ENCODE results near the gene FUBP3. TPM values are rescaled to one million over a fixed set of nuclear protein-coding genes. Genes with fewer than 3 reads are reported as not detected.

FUBP3 gene
- total RNA-seq, 4 donors from 2014 or later: 20.7 to 41.1 (median 36.9) TPM

DNA sequence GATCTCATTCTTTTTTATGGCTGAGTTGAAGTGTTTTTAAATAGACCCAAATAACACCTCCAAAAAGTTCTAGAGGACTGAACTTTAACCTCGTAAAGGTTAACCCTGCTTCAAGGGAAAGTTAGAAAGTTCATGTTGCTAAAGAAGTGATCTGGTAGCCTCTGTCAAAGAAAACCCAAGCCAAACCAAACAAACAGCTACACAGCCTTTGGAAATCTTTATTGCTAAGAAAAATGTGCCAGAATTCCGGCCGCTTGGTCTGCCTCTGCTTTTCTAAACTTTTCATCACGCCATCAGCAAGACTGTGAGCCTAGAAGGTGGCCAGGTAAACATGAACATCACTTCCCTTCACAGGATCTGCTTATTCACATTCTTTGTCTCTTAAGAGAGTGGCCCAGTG, 17.9 kb downstream of the FUBP3 start:
- Histone ChIP-seq H3K4me1 (no peaks in the 10 kb centered on the region), H3K9me3 (no peaks in the 10 kb centered on the region), H3K36me3 (peaks cover 0 to 25% (median 10%) of the 10 kb centered on the region in 4 donors), H3K4me3 (no peak overlapping the region), H3K27ac (no peak overlapping the region), H3K27me3 (no peaks in the 10 kb centered on the region)
- intact Hi-C loops (cut with DNase I; ENCODE audit: low total_unique reads): no loop called here
- TF ChIP-seq, protein P1, sequence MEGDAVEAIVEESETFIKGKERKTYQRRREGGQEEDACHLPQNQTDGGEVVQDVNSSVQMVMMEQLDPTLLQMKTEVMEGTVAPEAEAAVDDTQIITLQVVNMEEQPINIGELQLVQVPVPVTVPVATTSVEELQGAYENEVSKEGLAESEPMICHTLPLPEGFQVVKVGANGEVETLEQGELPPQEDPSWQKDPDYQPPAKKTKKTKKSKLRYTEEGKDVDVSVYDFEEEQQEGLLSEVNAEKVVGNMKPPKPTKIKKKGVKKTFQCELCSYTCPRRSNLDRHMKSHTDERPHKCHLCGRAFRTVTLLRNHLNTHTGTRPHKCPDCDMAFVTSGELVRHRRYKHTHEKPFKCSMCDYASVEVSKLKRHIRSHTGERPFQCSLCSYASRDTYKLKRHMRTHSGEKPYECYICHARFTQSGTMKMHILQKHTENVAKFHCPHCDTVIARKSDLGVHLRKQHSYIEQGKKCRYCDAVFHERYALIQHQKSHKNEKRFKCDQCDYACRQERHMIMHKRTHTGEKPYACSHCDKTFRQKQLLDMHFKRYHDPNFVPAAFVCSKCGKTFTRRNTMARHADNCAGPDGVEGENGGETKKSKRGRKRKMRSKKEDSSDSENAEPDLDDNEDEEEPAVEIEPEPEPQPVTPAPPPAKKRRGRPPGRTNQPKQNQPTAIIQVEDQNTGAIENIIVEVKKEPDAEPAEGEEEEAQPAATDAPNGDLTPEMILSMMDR (IDR thresholded peaks at IDR 0.05): no peak
- TF ChIP-seq POLR2A (IDR thresholded peaks at IDR 0.05): no peak
- TF ChIP-seq EP300 (IDR thresholded peaks at IDR 0.05; ENCODE audit: low read depth): no peak
- TF ChIP-seq POLR2AphosphoS5 (IDR thresholded peaks at IDR 0.05): no peak
- in situ Hi-C loops (cut with MboI; ENCODE audit: low pct_ligation_motif_present in 1 of 4, low pct_unique_long_range_greater_than_20kb in 1 of 4, low sequenced_read_pairs in 3 of 4): no loop called here
- no peak for DNase-seq
- 63 to 80% methylated on average over 4 of the region's 4 CpGs for WGBS, 2 donors (ENCODE audit: low coverage in 1 of 2)

GRCh38 chr9:130598188-130598587, 18.8 kb downstream of the FUBP3 start:
- Histone ChIP-seq H3K27ac (no peak overlapping the region), H3K4me1 (no peaks in the 10 kb centered on the region), H3K9me3 (no peaks in the 10 kb centered on the region), H3K4me3 (no peak overlapping the region), H3K27me3 (no peaks in the 10 kb centered on the region), H3K36me3 (peaks cover 0 to 25% (median 10%) of the 10 kb centered on the region in 4 donors)
- in situ Hi-C loops (cut with MboI; ENCODE audit: low pct_ligation_motif_present in 1 of 4, low pct_unique_long_range_greater_than_20kb in 1 of 4, low sequenced_read_pairs in 3 of 4) (no loop called here), intact Hi-C loops (cut with DNase I; ENCODE audit: low total_unique reads) (no loop called here)
- 91 to 93% methylated on average over 4 to 5 of the region's 5 CpGs for WGBS, 2 donors (ENCODE audit: low coverage in 1 of 2)
- TF ChIP-seq POLR2AphosphoS5 (IDR thresholded peaks at IDR 0.05): no peak
- no peak for TF ChIP-seq POLR2A (IDR thresholded peaks at IDR 0.05)
- no peak for TF ChIP-seq EP300 (IDR thresholded peaks at IDR 0.05; ENCODE audit: low read depth)
- TF ChIP-seq, protein P1 (IDR thresholded peaks at IDR 0.05): no peak
- DNase-seq: no peak

DNA sequence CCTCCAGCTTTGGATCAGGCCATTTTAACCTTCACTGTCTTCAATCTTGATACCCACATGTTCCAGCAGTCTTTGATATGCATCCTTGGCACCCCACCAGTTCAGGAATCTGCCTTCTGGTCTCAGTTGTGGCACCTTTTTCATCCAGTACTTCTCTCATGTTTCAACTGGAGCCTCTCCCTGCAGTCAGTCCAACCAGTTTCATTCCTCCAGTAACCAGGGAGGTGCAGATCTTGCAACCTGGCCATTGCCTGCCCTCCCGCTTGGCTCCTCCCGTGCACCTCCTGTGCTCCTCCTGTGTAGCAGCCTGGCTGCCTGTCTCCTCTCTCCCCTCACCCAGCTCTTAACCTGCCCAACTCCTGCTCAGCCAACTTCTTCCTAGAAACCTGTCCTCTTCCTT, 20.2 kb downstream of the FUBP3 start:
- H3K27ac ChIP-seq: no peak overlapping the region
- 95% methylated on average over 2 of the region's 2 CpGs; no CpG with 5 or more reads in 1 of the 2 donors for WGBS, 2 donors (ENCODE audit: low coverage in 1 of 2)
- TF ChIP-seq EP300 (IDR thresholded peaks at IDR 0.05; ENCODE audit: low read depth): no peak
- TF ChIP-seq POLR2AphosphoS5 (IDR thresholded peaks at IDR 0.05): no peak
- no peak for TF ChIP-seq POLR2A (IDR thresholded peaks at IDR 0.05)
- TF ChIP-seq, protein P1 (IDR thresholded peaks at IDR 0.05): no peak
- in situ Hi-C loops (cut with MboI; ENCODE audit: low pct_ligation_motif_present in 1 of 4, low pct_unique_long_range_greater_than_20kb in 1 of 4, low sequenced_read_pairs in 3 of 4): no loop called here
- no peaks in the 10 kb centered on the region for H3K27me3 ChIP-seq
- H3K4me3 ChIP-seq: no peak overlapping the region
- H3K4me1 ChIP-seq: no peaks in the 10 kb centered on the region
- intact Hi-C loops (cut with DNase I; ENCODE audit: low total_unique reads): no loop called here
- peaks cover 0 to 25% (median 10%) of the 10 kb centered on the region in 4 donors for H3K36me3 ChIP-seq
- no peaks in the 10 kb centered on the region for H3K9me3 ChIP-seq
- no peak for DNase-seq

- 50 to 70% methylated on average over 1 to 2 of the region's 2 CpGs for WGBS, 2 donors (ENCODE audit: low coverage in 1 of 2)
- intact Hi-C loops (cut with DNase I; ENCODE audit: low total_unique reads) (no loop called here), in situ Hi-C loops (cut with MboI; ENCODE audit: low pct_ligation_motif_present in 1 of 4, low pct_unique_long_range_greater_than_20kb in 1 of 4, low sequenced_read_pairs in 3 of 4) (no loop called here)
- H3K36me3 ChIP-seq: peaks cover 0 to 17% (median 8%) of the 10 kb centered on the region in 4 donors
- H3K4me1 ChIP-seq: no peaks in the 10 kb centered on the region
- no peaks in the 10 kb centered on the region for H3K9me3 ChIP-seq
- DNase-seq: no peak
- H3K4me3 ChIP-seq: no peak overlapping the region
- H3K27me3 ChIP-seq: no peaks in the 10 kb centered on the region
- TF ChIP-seq, protein P1 (IDR thresholded peaks at IDR 0.05): no peak
- no peak for TF ChIP-seq POLR2A (IDR thresholded peaks at IDR 0.05)
- H3K27ac ChIP-seq: no peak overlapping the region
Observed at GRCh38 chr9:130601100-130601499, 21.7 kb downstream of the FUBP3 start.
